Heart left ventricle (tissue), 16 donors: Measurements from ENCODE around the gene SOX14. TPM values are rescaled to one million over a fixed set of nuclear protein-coding genes. Genes with fewer than 3 reads are reported as not detected.

ENCODE experiments used
- ATAC-seq, 4 donors: fragments of 200-7000 bp; cut with Tn5 transposase; one replicate each; pipeline ENCODE4 v1.9.1; 2020 to 2022; ENCODE audit warnings: moderate library complexity in 4 of 4, mild to moderate bottlenecking in 3 of 4, moderate number of reproducible peaks in 1 of 4
- DNase-seq, 5 donors: peaks; one replicate each; pipeline ENCODE4 v3.0.0-alpha.2; 2020
- H3K27ac ChIP-seq, 12 donors: fragments of 200-600 bp; sonication (generic) in 4 of 12; one replicate each; pipeline versions ENCODE4 v1.5.0 to v1.8.0; 2016 to 2022; ENCODE audit warnings: mild to moderate bottlenecking in 2 of 12
- H3K27me3 ChIP-seq, 9 donors: fragments of 200-600 bp; sonication (generic) in 2 of 9; one replicate each; pipeline versions ENCODE4 v1.5.1 to v1.8.0; 2016 to 2022; ENCODE audit warnings: mild to moderate bottlenecking in 3 of 9
- H3K36me3 ChIP-seq, 9 donors: fragments of 200-600 bp; sonication (generic) in 2 of 9; one replicate each; pipeline versions ENCODE4 v1.5.0 to v1.8.0; 2018 to 2022; ENCODE audit warnings: mild to moderate bottlenecking in 2 of 9
- H3K4me1 ChIP-seq, 12 donors: fragments of 200-600 bp; sonication (generic) in 4 of 12; one replicate each; pipeline versions ENCODE4 v1.5.0 to v1.8.0; 2016 to 2022; ENCODE audit warnings: mild to moderate bottlenecking in 3 of 12
- H3K4me3 ChIP-seq, 12 donors: fragments of 200-600 bp; sonication (generic) in 4 of 12; one replicate each; pipeline versions ENCODE4 v1.5.0 to v1.8.0; 2017 to 2022; ENCODE audit warnings: mild to moderate bottlenecking in 9 of 12, moderate library complexity in 4 of 12
- H3K9me3 ChIP-seq, 12 donors: fragments of 200-600 bp; sonication (generic) in 4 of 12; one replicate each; pipeline versions ENCODE4 v1.5.0 to v1.8.0; 2016 to 2022; ENCODE audit warnings: mild to moderate bottlenecking in 1 of 12
- POLR2A ChIP-seq, 2 donors: fragments of 450-650 bp; IDR thresholded peaks; one replicate each; pipeline ENCODE4 v1.6.1; 2017; ENCODE audit warnings: antibody characterized with exemption in 2 of 2, mild to moderate bottlenecking in 2 of 2, moderate library complexity in 2 of 2
- WGBS, 4 donors: extraction: QIAGEN DNeasy Blood & Tissue Kit in 2 of 4; methylation state at CpG; one replicate each; pipeline versions ENCODE4 v1.1.5 to v1.1.7; 2013 to 2018; 5-methylcytosine and 5-hydroxymethylcytosine counted together
- intact Hi-C, 10 donors: fragments of 100-400 bp; cut with DNase I; formaldehyde crosslinking; loops; one replicate each; pipeline versions ENCODE4 v1.11.1 to v1.14.2; 2022
- polyA plus RNA-seq, 2 donors: library from polyadenylated mRNA; stranded (reverse); fragments of 200-250 nt; gene quantifications; one replicate each; pipeline ENCODE4 v1.2.3, GENCODE V29; 2013
- total RNA-seq, 9 donors: library from RNA; depleted of rRNA in 2 of 9; stranded (reverse); fragments of >200 nt in 2 of 9; fragmentation: NEBNext Ultra II Directional in 3 of 9; extraction: Animal tissue kit (Norgen Biotek cat#: 25700) in 3 of 9; gene quantifications; one replicate each; pipeline versions ENCODE4 v1.1.0 to v1.2.4, GENCODE V29; 2016 to 2023
- TF ChIP-seq, protein P1 (sequence below), 12 donors: fragments of 200-600 bp; sonication (generic) in 4 of 12; IDR thresholded peaks; one replicate each; pipeline versions ENCODE4 v1.5.0 to v1.8.0; 2018 to 2022; ENCODE audit warnings: antibody characterized with exemption in 12 of 12, mild to moderate bottlenecking in 5 of 12
- donor health status: ischemic (EF 13 %, LVEDD 7.1; RV severe dilation, severe dysfunction).
- donor health status: healthy with polysubstance abuse.
- donor health status: DM: no; HTN: yes; CAD: no.
- donor health status: DM: no; HTN: no; CAD: no.
- donor health status: ischemic (EF 25% LVEDD 6.9; RV normal size, moderate dysfunction).
- donor health status: ischemic (EF 25% LVEDD 5.7; RV mildly dilated, moderate dysfunction).
- donor health status: healthy.
- donor health status: DM: yes; HTN: yes; CAD: no.
- donor health status: ischemic (EF 35%, LVEDD 5.7; RV mildly dilated, moderate dysfunction).
- donor health status: nonischemic (EF 11% LVEDD 7.7; RV severe dilation, severe dysfunction).
- donor health status: DM: yes; HTN: yes; CAD: no.
- donor health status: PGD.
- donor health status: ischemic (EF 29% LVEDD 5.4; RV normal size, mild dysfunction).
- donor health status: nonischemic (EF 23%, LVEDD 6.1; RV moderate dilation, normal function).

SOX14 gene
- total and polyA plus RNA-seq, 11 donors, result not detected

DNA sequence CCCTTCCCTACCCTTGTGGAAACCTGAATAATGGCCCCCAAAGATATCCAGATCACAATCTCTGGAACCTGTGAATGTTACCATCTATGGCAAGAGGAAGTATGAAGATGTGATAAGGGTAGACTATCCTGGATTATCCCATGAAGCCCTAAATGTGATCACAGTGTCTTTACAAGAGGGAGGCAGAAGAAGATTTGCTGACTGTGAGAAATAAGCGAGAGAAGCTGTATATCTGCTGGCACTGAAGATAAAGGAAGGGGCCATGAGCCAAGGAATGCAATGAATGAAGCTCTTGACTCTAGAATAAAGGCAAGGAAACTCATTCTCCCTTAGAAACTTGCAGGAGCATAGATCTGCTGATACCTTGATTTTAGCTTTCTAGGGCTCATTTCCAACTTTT, 39.1 kb downstream of the SOX14 start:
- no peak for ATAC-seq
- 48 to 70% (median 54%) methylated on average over 1 of the region's 1 CpG for WGBS, 4 donors
- H3K27ac ChIP-seq, result no peak overlapping the region

DNA sequence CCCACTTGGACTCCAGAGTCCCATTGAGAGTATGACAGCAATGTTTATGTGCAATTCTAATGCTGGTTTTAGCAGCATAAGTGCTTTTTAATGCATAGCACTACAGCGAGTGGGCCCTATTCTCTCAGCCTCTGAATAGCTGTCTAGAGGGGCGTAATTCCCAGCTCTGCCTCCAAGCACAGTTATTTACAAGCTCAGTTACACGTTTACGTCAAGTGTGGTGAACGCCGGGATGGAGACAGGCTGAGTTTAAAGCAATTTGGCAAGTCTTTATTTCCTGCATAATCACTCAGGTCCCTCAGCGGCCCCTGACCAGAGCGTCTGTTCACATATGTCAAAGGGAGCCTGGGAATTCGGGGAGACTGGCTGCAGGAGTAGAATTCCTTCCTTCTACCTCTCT, 43.9 kb downstream of the SOX14 start:
- H3K27ac ChIP-seq, result no peak overlapping the region
- DNase-seq, result no peak
- no peak for ATAC-seq
- H3K36me3 ChIP-seq, result no peaks in the 10 kb centered on the region
- TF ChIP-seq, protein P1, sequence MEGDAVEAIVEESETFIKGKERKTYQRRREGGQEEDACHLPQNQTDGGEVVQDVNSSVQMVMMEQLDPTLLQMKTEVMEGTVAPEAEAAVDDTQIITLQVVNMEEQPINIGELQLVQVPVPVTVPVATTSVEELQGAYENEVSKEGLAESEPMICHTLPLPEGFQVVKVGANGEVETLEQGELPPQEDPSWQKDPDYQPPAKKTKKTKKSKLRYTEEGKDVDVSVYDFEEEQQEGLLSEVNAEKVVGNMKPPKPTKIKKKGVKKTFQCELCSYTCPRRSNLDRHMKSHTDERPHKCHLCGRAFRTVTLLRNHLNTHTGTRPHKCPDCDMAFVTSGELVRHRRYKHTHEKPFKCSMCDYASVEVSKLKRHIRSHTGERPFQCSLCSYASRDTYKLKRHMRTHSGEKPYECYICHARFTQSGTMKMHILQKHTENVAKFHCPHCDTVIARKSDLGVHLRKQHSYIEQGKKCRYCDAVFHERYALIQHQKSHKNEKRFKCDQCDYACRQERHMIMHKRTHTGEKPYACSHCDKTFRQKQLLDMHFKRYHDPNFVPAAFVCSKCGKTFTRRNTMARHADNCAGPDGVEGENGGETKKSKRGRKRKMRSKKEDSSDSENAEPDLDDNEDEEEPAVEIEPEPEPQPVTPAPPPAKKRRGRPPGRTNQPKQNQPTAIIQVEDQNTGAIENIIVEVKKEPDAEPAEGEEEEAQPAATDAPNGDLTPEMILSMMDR (IDR thresholded peaks at IDR 0.05), result no peak
- TF ChIP-seq POLR2A (IDR thresholded peaks at IDR 0.05), result no peak
- WGBS, 4 donors, result 41 to 64% (median 45%) methylated on average over 9 of the region's 9 CpGs
- intact Hi-C loops, result no loop called here
- H3K4me3 ChIP-seq, result no peak overlapping the region
- no peaks in the 10 kb centered on the region for H3K4me1 ChIP-seq
- peaks cover 0 to 21% (median 0%) of the 10 kb centered on the region in 12 donors for H3K9me3 ChIP-seq
- H3K27me3 ChIP-seq, result peaks cover 0 to 11% (median 0%) of the 10 kb centered on the region in 9 donors

More for the DNA sequence above, 39.1 kb downstream of the SOX14 start:
- intact Hi-C loops, result no loop called here
- Histone ChIP-seq H3K36me3 (no peaks in the 10 kb centered on the region), H3K4me3 (no peak overlapping the region), H3K4me1 (no peaks in the 10 kb centered on the region), H3K27me3 (peaks cover 0 to 10% (median 0%) of the 10 kb centered on the region in 9 donors), H3K9me3 (peaks cover 0 to 21% (median 0%) of the 10 kb centered on the region in 12 donors)
- no peak for DNase-seq
- TF ChIP-seq POLR2A (IDR thresholded peaks at IDR 0.05), result no peak
- TF ChIP-seq, protein P1 (IDR thresholded peaks at IDR 0.05), result no peak

DNA sequence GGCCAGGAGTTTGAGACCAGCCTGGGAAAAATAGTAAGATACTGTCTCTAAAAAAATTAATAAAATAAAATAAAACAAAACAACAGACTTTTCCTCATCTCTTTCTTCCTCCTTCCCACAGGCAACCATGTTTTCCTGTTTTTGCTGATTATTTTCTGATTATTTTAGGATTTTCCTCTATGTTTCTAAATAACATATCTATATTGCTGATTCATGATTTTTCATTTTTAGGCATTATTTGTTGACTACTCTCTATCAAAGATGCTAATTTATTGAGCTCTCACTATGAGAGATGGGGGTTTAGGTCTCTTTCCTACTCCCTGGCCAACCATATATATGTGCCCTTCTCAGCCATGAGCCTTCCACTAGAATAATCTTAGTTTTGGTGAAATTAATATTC, 45.4 kb downstream of the SOX14 start:
- H3K27me3 ChIP-seq, result peaks cover 0 to 18% (median 0%) of the 10 kb centered on the region in 9 donors
- H3K9me3 ChIP-seq, result peaks cover 0 to 8% (median 0%) of the 10 kb centered on the region in 12 donors
- H3K4me3 ChIP-seq, result no peak overlapping the region
- H3K27ac ChIP-seq, result no peak overlapping the region
- DNase-seq (no peak), ATAC-seq (no peak)
- H3K36me3 ChIP-seq, result no peaks in the 10 kb centered on the region
- intact Hi-C loops, result no loop called here
- no peaks in the 10 kb centered on the region for H3K4me1 ChIP-seq
- TF ChIP-seq, protein P1 (IDR thresholded peaks at IDR 0.05), result no peak
- no peak for TF ChIP-seq POLR2A (IDR thresholded peaks at IDR 0.05)

DNA sequence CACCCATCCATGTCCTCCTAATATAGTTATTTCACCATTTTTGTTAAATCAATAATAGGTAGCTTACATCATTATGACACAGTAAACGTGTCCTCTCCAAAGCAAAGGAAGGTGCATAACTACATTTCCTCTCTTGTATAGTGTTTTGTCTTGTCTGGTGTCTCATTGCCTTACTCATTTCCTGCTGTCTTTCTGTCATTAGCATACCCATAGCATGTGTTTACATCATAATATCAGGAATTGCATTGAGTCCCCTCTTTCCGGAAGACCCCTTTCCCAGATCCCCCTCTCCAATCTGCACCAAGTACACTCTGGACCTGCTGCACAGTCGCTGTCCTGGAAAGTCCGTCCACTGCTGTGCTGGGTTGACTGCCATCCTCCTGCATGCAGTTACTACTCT, 47.9 kb downstream of the SOX14 start:
- intact Hi-C loops, result no loop called here
- Histone ChIP-seq H3K36me3 (no peaks in the 10 kb centered on the region), H3K27ac (no peak overlapping the region), H3K4me3 (no peak overlapping the region), H3K27me3 (peaks cover 0 to 23% (median 0%) of the 10 kb centered on the region in 9 donors), H3K9me3 (no peaks in the 10 kb centered on the region), H3K4me1 (no peaks in the 10 kb centered on the region)
- DNase-seq, result no peak
- ATAC-seq, result no peak
- WGBS, 4 donors, result 34 to 38% (median 34%) methylated on average over 4 of the region's 4 CpGs
- no peak for TF ChIP-seq POLR2A (IDR thresholded peaks at IDR 0.05)
- TF ChIP-seq, protein P1 (IDR thresholded peaks at IDR 0.05), result no peak
